ENCODE measurements around the gene EFNB1.

Gene EFNB1

DNA sequence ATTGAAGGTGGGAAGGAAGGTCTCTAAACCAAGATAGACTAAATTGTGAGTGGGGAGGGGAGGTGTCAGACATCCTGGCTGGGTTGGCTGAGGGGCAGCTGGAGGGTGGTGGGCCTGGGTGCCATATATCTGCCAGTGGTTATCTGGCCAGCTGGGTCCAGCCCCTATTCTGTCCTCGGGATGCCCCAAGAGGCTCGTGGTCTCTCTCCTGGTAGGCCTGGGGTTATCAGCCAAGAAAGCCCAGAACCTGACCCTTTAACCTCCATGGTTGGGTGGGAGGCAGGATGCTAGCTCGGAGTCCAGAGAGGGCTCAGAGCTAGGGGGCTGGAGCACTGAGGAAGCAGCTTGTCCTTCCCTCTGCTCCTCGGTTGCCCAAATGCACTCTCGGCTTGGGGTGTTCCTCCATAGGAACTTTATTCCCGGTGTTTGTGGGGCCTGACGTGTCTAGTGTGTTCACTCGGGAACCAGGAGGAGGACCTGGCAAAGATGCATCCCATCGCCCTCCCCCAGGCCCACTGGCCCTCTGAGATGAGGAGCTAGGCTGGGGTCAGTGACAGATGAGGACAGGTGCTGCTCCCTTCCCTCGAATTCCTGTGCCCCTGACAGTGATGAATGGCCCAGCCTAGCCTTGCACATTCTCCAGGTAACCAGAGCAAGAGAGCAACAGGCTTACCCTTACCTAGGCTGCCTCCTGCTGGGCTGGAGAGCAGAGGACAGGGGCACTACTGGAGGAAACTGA is 5.2 kb upstream of the EFNB1 start:
- TF ChIP-seq, protein P1, sequence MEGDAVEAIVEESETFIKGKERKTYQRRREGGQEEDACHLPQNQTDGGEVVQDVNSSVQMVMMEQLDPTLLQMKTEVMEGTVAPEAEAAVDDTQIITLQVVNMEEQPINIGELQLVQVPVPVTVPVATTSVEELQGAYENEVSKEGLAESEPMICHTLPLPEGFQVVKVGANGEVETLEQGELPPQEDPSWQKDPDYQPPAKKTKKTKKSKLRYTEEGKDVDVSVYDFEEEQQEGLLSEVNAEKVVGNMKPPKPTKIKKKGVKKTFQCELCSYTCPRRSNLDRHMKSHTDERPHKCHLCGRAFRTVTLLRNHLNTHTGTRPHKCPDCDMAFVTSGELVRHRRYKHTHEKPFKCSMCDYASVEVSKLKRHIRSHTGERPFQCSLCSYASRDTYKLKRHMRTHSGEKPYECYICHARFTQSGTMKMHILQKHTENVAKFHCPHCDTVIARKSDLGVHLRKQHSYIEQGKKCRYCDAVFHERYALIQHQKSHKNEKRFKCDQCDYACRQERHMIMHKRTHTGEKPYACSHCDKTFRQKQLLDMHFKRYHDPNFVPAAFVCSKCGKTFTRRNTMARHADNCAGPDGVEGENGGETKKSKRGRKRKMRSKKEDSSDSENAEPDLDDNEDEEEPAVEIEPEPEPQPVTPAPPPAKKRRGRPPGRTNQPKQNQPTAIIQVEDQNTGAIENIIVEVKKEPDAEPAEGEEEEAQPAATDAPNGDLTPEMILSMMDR (conservative IDR thresholded peaks at IDR 0.05; ENCODE audit: low read depth, low read length) = no peak
- no peak overlapping the region for H3K4me3 ChIP-seq (ENCODE audit: low read length)
- DNase-seq (ENCODE audit: low read depth) = no peak

DNA sequence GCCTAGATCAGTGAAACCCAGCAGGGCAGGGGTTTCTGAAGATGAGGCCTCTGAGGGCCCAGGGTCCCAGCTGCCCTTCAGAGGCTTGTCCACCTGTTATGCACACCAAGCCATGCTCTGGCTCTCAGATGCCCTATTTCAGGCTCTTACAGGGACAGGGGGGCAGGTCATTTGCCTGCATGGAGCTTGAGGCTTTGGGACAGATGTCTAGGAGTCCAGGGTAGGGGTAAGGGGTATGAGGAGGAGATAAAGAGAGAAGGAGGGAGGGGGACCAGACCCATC is 4.7 kb upstream of the EFNB1 start:
- no peak for DNase-seq (ENCODE audit: low read depth)
- H3K4me3 ChIP-seq (ENCODE audit: low read length) = no peak overlapping the region
- TF ChIP-seq, protein P1 (conservative IDR thresholded peaks at IDR 0.05; ENCODE audit: low read depth, low read length) = no peak

DNA sequence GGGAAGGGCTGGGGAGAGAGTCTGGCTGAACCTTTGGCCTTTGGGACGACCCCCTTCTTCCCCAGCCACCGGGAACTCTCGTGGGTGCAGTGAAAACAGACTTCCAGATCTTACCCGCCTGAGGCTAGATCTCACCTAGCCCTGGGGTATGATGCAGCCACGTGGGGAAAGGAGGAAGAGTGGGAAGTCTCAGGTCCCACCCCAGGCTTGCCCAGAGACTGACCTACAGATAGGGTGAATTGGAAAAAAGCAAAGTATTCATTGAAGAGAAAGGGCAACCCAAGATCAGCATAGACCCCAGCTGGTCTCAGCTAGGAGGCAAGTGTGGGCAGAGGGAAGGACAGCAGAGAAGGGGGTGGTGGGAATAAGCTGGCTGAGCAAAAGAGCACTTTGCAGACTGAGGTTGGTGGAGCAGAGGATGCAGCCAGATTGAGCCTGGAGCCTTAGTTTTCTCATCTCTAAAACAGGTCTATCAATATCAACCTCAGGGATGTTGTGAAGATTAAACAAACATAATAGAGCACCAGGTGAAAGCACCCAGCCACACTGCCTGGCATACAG is 4.2 kb upstream of the EFNB1 start:
- no peak overlapping the region for H3K4me3 ChIP-seq (ENCODE audit: low read length)
- DNase-seq (ENCODE audit: low read depth) = no peak
- TF ChIP-seq, protein P1 (conservative IDR thresholded peaks at IDR 0.05; ENCODE audit: low read depth, low read length) = no peak

DNA sequence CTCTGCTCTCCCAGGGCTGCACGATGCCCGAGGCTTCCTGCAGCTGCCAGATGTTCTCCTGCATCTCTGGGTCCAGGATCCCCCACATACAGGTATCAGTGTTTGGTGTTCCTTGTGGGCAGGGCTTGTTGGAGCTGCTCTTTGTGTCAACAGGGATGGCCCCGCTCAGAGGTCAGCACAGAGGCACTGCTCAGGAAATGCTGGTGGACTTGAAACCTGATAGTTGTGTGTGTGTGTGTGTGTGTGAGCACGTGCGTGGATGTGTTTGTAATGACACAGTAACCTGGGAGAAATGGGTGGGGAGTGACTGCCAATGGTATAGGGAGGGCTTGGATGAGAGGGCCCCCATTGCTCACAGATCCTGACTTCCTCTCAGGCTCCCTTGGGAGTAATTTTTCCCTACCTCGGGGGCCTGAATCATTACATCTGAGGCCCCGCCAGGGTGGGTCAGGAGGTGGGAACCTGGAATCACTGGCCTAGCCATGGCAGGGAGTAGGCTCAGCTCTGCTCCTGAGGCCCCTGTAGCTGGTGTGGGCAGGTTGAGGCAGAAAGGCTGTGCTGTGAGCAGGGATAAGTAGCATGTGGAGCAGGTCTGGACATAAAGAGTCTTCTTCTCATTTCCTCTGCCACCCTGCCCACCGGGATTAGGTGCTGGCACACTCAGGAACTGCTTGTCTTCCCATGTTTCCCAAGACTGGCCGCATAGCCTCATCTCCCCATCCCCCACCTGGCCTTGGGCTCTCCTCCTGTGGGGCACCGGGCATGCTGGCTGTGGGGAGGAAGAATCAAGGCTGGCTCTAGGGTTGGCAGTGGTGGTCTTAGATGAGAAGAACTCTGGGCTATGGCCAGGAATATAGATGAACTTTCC is 2.5 kb upstream of the EFNB1 start:
- no peak overlapping the region for H3K4me3 ChIP-seq (ENCODE audit: low read length)
- no peak for DNase-seq (ENCODE audit: low read depth)

DNA sequence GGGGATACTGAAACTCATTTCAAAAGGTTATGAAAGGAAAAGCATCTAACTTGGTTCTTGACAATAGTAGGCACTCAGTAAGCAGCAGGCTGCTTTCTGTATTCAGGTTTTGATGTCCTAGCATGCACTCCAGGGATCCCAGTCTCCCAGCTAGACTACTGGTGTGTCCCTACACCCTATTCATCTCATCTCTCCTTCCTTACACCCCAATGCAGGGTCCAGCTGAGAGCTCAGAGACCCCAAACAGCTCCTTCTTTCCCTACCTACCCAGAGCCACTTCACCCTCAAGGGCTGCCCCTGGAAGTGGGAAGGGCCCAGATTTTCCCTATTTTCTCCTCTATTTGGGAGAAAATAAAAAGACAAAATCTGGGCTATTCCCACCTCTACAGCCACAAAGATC is 1.6 kb upstream of the EFNB1 start:
- no peak overlapping the region for H3K4me3 ChIP-seq (ENCODE audit: low read length)
- no peak for DNase-seq (ENCODE audit: low read depth)
- TF ChIP-seq, protein P1 (conservative IDR thresholded peaks at IDR 0.05; ENCODE audit: low read depth, low read length) = no peak

More for the DNA sequence above, 2.5 kb upstream of the EFNB1 start:
- TF ChIP-seq, protein P1 (conservative IDR thresholded peaks at IDR 0.05; ENCODE audit: low read depth, low read length) = no peak

DNA sequence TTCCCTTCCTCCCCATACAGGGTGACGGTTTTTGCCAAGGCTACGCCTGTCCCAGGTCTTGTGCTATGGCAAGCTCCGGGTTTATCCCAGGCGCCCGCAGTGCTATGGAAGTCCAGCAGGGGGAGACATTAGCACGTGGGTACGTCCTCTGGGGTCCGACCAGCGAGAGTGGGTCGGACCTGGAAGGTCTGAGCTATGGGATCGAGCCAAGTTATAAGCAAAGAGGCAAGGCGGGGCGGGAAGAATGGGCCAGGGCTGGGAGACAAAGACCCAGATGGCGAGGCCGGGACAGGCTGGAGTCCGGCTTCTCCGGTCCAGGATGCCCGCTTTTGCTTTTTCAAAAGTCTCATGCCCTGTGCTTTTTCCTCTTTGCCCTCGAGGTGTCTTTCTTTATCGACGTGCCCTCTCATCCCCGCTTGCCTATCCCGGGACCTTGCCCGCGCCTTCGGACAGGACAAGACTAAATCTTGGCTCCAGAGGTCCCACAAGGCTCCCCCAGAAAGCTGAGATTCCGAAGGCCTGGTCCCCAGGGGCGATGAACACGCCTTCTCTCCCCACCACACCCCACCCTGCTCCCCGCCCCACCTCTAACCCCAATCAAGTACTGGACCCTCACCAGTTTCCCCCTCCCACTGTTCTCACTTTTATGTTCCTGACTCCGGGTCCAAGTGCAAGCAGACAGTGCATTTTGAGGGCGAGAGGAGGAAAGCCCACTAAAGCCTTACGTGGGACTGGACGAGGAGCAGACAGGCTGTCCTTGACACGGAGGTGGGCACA is 785 bp upstream of the EFNB1 start:
- DNase-seq (ENCODE audit: low read depth) = no peak
- TF ChIP-seq, protein P1 (conservative IDR thresholded peaks at IDR 0.05; ENCODE audit: low read depth, low read length) = peak; percentile 82
- H3K4me3 ChIP-seq (ENCODE audit: low read length) = peak overlapping the region; percentile 24

All from retinal pigment epithelial cell (primary cell).